Duodenal mucosa (tissue), 2 donors: Measurements from ENCODE around the gene PPFIBP1.

Source experiments
- H3K27ac ChIP-seq: one replicate; pipeline ENCODE4 v1.7.0; 2013; ENCODE audit warnings: low read depth, low read length
- H3K27me3 ChIP-seq, 2 donors: one replicate each; pipeline ENCODE4 v1.7.0; 2013; ENCODE audit warnings: low read length in 2 of 2, control low read depth in 1 of 2; ENCODE audit not compliant: insufficient read depth in 2 of 2, control insufficient read depth in 1 of 2
- H3K36me3 ChIP-seq, 2 donors: one replicate each; pipeline ENCODE4 v1.7.0; 2013; ENCODE audit warnings: low read length in 2 of 2, control low read depth in 1 of 2; ENCODE audit not compliant: insufficient read depth in 2 of 2, control insufficient read depth in 1 of 2
- H3K4me1 ChIP-seq, 2 donors: one replicate each; pipeline ENCODE4 v1.7.0; 2013; ENCODE audit warnings: low read length in 2 of 2, control low read depth in 1 of 2; ENCODE audit not compliant: insufficient read depth in 2 of 2, control insufficient read depth in 1 of 2
- H3K4me3 ChIP-seq, 2 donors: one replicate each; pipeline ENCODE4 v1.7.0; 2013; ENCODE audit warnings: low read length in 2 of 2, low read depth in 1 of 2
- H3K9ac ChIP-seq, 2 donors: one replicate each; pipeline ENCODE4 v1.7.0; 2013; ENCODE audit warnings: low read length in 2 of 2, low read depth in 1 of 2
- H3K9me3 ChIP-seq, 2 donors: one replicate each; pipeline ENCODE4 v1.7.0; 2013; ENCODE audit warnings: low read length in 2 of 2, control low read depth in 1 of 2; ENCODE audit not compliant: control insufficient read depth in 1 of 2

Gene PPFIBP1

GRCh38 chr12:27672051-27672450, 148.0 kb downstream of the PPFIBP1 start:
- Histone ChIP-seq H3K27me3 (no peaks in the 10 kb centered on the region), H3K9ac (no peak overlapping the region), H3K4me3 (no peak overlapping the region), H3K36me3 (peaks cover 9 to 28% of the 10 kb centered on the region in 2 donors), H3K9me3 (no peaks in the 10 kb centered on the region), H3K27ac (no peak overlapping the region), H3K4me1 (no peaks in the 10 kb centered on the region)

GRCh38 chr12:27672643-27673042, 148.6 kb downstream of the PPFIBP1 start:
- Histone ChIP-seq H3K9me3 (no peaks in the 10 kb centered on the region), H3K27ac (no peak overlapping the region), H3K4me3 (no peak overlapping the region), H3K4me1 (no peaks in the 10 kb centered on the region), H3K9ac (no peak overlapping the region), H3K27me3 (no peaks in the 10 kb centered on the region), H3K36me3 (peaks cover 13 to 26% of the 10 kb centered on the region in 2 donors)

- Histone ChIP-seq H3K4me3 (no peak overlapping the region), H3K27ac (no peak overlapping the region), H3K36me3 (peaks cover 10 to 21% of the 10 kb centered on the region in 2 donors), H3K27me3 (no peaks in the 10 kb centered on the region), H3K4me1 (no peaks in the 10 kb centered on the region), H3K9me3 (no peaks in the 10 kb centered on the region), H3K9ac (no peak overlapping the region)
Observed at GRCh38 chr12:27673101-27673718, 149.2 kb downstream of the PPFIBP1 start.

- no peaks in the 10 kb centered on the region for H3K4me1 ChIP-seq
- no peak overlapping the region for H3K27ac ChIP-seq
- peaks cover 16 to 24% of the 10 kb centered on the region in 2 donors for H3K36me3 ChIP-seq
- H3K27me3 ChIP-seq: no peaks in the 10 kb centered on the region
- H3K4me3 ChIP-seq: no peak overlapping the region
- H3K9me3 ChIP-seq: no peaks in the 10 kb centered on the region
- H3K9ac ChIP-seq: no peak overlapping the region
Observed at GRCh38 chr12:27674989-27675388, 151.0 kb downstream of the PPFIBP1 start.

GRCh38 chr12:27680619-27681018, 156.6 kb downstream of the PPFIBP1 start:
- H3K36me3 ChIP-seq: peaks cover 22 to 40% of the 10 kb centered on the region in 2 donors

GRCh38 chr12:27682534-27682933, 158.5 kb downstream of the PPFIBP1 start:
- H3K36me3 ChIP-seq: peaks cover 13 to 32% of the 10 kb centered on the region in 2 donors
- H3K4me3 ChIP-seq: no peak overlapping the region
- no peaks in the 10 kb centered on the region for H3K4me1 ChIP-seq

More at GRCh38 chr12:27680619-27681018, 156.6 kb downstream of the PPFIBP1 start:
- Histone ChIP-seq H3K4me3 (no peak overlapping the region), H3K27me3 (no peaks in the 10 kb centered on the region), H3K9me3 (no peaks in the 10 kb centered on the region), H3K9ac (no peak overlapping the region), H3K4me1 (no peaks in the 10 kb centered on the region), H3K27ac (no peak overlapping the region)

GRCh38 chr12:27685274-27685673, 161.3 kb downstream of the PPFIBP1 start:
- H3K27ac ChIP-seq: no peak overlapping the region
- H3K36me3 ChIP-seq: peaks cover 17 to 45% of the 10 kb centered on the region in 2 donors
- no peak overlapping the region for H3K4me3 ChIP-seq
- no peak overlapping the region for H3K9ac ChIP-seq
- peaks cover 0 to 4% of the 10 kb centered on the region in 2 donors for H3K4me1 ChIP-seq
- H3K9me3 ChIP-seq: no peaks in the 10 kb centered on the region
- no peaks in the 10 kb centered on the region for H3K27me3 ChIP-seq

More at GRCh38 chr12:27682534-27682933, 158.5 kb downstream of the PPFIBP1 start:
- H3K27me3 ChIP-seq: no peaks in the 10 kb centered on the region
- H3K9ac ChIP-seq: no peak overlapping the region
- no peaks in the 10 kb centered on the region for H3K9me3 ChIP-seq
- no peak overlapping the region for H3K27ac ChIP-seq

- Histone ChIP-seq H3K27me3 (no peaks in the 10 kb centered on the region), H3K36me3 (peaks cover 17 to 47% of the 10 kb centered on the region in 2 donors), H3K4me1 (peaks cover 0 to 4% of the 10 kb centered on the region in 2 donors), H3K27ac (no peak overlapping the region), H3K4me3 (no peak overlapping the region), H3K9ac (no peak overlapping the region), H3K9me3 (no peaks in the 10 kb centered on the region)
Observed at GRCh38 chr12:27686147-27686546, 162.1 kb downstream of the PPFIBP1 start.

- Histone ChIP-seq H3K4me3 (no peak overlapping the region), H3K27ac (no peak overlapping the region), H3K4me1 (peaks cover 0 to 4% of the 10 kb centered on the region in 2 donors), H3K9me3 (no peaks in the 10 kb centered on the region), H3K36me3 (peaks cover 12 to 54% of the 10 kb centered on the region in 2 donors), H3K9ac (no peak overlapping the region), H3K27me3 (no peaks in the 10 kb centered on the region)
Observed at GRCh38 chr12:27688671-27689070, 164.7 kb downstream of the PPFIBP1 start.

- H3K9me3 ChIP-seq: no peaks in the 10 kb centered on the region
- no peak overlapping the region for H3K4me3 ChIP-seq
- peaks cover 0 to 4% of the 10 kb centered on the region in 2 donors for H3K4me1 ChIP-seq
- peaks cover 12 to 54% of the 10 kb centered on the region in 2 donors for H3K36me3 ChIP-seq
- no peak overlapping the region for H3K27ac ChIP-seq
- no peak overlapping the region for H3K9ac ChIP-seq
- H3K27me3 ChIP-seq: no peaks in the 10 kb centered on the region
Observed at GRCh38 chr12:27689558-27690180, 165.7 kb downstream of the PPFIBP1 start.
